ENCODE results near the gene UBE2F. TPM values are rescaled to one million over a fixed set of nuclear protein-coding genes. Genes with fewer than 3 reads are reported as not detected.

Gene UBE2F
- polyA plus RNA-seq, 3 donors, result 51.1 to 120 (median 117) TPM

- Histone ChIP-seq H3K27ac (ENCODE audit: low read depth in 1 of 2, low read length in 2 of 2) (no peak overlapping the region), H3K27me3 (ENCODE audit: control insufficient read depth in 2 of 2, insufficient read depth in 2 of 2, low read length in 2 of 2) (no peaks in the 10 kb centered on the region), H3K4me2 (replicated peaks; ENCODE audit: extremely low read depth, low read length, poor library complexity, severe bottlenecking) (no peak overlapping the region), H3K4me1 (ENCODE audit: control insufficient read depth in 1 of 2, insufficient read depth in 2 of 2, low read length in 2 of 2) (no peaks in the 10 kb centered on the region), H3K9ac (ENCODE audit: insufficient read depth, low read length, poor library complexity, severe bottlenecking) (no peak overlapping the region), H3K9me3 (replicated peaks in 1 of 2; ENCODE audit: control insufficient read depth in 1 of 2, insufficient read depth in 1 of 2, low read length in 2 of 2) (no peaks in the 10 kb centered on the region), H2AFZ (ENCODE audit: insufficient read depth, low read depth, low read length, poor library complexity, severe bottlenecking) (no peak overlapping the region), H3K79me2 (ENCODE audit: insufficient read depth, low read length) (peaks cover 5% of the 10 kb centered on the region), H3K4me3 (replicated peaks in 1 of 3; ENCODE audit: low read depth in 2 of 3, low read length in 3 of 3) (no peak overlapping the region), H3K36me3 (replicated peaks in 1 of 2; ENCODE audit: control insufficient read depth in 1 of 2, insufficient read depth in 2 of 2, low read length in 2 of 2) (peaks cover 17 to 69% of the 10 kb centered on the region in 2 donors), H4K20me1 (ENCODE audit: insufficient read depth, low read length) (peaks cover 78% of the 10 kb centered on the region)
- Mint-ChIP-seq H3K27me3 (ENCODE audit: low read depth in 3 of 3) (no peaks in the 10 kb centered on the region), H3K4me1 (peaks cover 11% of the 10 kb centered on the region), H3K27ac (no peak overlapping the region), H3K9me3 (no peaks in the 10 kb centered on the region), H3K4me3 (no peak overlapping the region), H3K36me3 (peaks cover 57 to 82% of the 10 kb centered on the region in 2 donors)
- intact Hi-C loops (cut with micrococcal nuclease), result no loop called here
- DNase-seq, result no peak
- WGBS (ENCODE audit: insufficient coverage), result 100% methylated on average over 1 of the region's 1 CpG
- TF ChIP-seq CTCF (IDR thresholded peaks at IDR 0.05), result no peak
These were observed 43.8 kb downstream of the UBE2F start for GRCh38 chr2:238010572-238010971.

- no peaks in the 10 kb centered on the region for H3K9me3 Mint-ChIP-seq
- H3K9me3 ChIP-seq (replicated peaks in 1 of 2; ENCODE audit: control insufficient read depth in 1 of 2, insufficient read depth in 1 of 2, low read length in 2 of 2), result no peaks in the 10 kb centered on the region
- H2AFZ ChIP-seq (ENCODE audit: insufficient read depth, low read depth, low read length, poor library complexity, severe bottlenecking), result no peak overlapping the region
- H3K27me3 Mint-ChIP-seq (ENCODE audit: low read depth in 3 of 3), result no peaks in the 10 kb centered on the region
- no peak overlapping the region for H3K4me3 ChIP-seq (replicated peaks in 1 of 3; ENCODE audit: low read depth in 2 of 3, low read length in 3 of 3)
- no peaks in the 10 kb centered on the region for H3K4me1 ChIP-seq (ENCODE audit: control insufficient read depth in 1 of 2, insufficient read depth in 2 of 2, low read length in 2 of 2)
- no peak overlapping the region for H3K4me3 Mint-ChIP-seq
- peaks cover 3% of the 10 kb centered on the region for H3K4me1 Mint-ChIP-seq
- peaks cover 64 to 84% of the 10 kb centered on the region in 2 donors for H3K36me3 Mint-ChIP-seq
- no peaks in the 10 kb centered on the region for H3K27me3 ChIP-seq (ENCODE audit: control insufficient read depth in 2 of 2, insufficient read depth in 2 of 2, low read length in 2 of 2)
- no peak overlapping the region for H3K27ac ChIP-seq (ENCODE audit: low read depth in 1 of 2, low read length in 2 of 2)
- no peak overlapping the region for H3K4me2 ChIP-seq (replicated peaks; ENCODE audit: extremely low read depth, low read length, poor library complexity, severe bottlenecking)
- H3K9ac ChIP-seq (ENCODE audit: insufficient read depth, low read length, poor library complexity, severe bottlenecking), result no peak overlapping the region
- peaks cover 71% of the 10 kb centered on the region for H4K20me1 ChIP-seq (ENCODE audit: insufficient read depth, low read length)
- peaks cover 32 to 86% of the 10 kb centered on the region in 2 donors for H3K36me3 ChIP-seq (replicated peaks in 1 of 2; ENCODE audit: control insufficient read depth in 1 of 2, insufficient read depth in 2 of 2, low read length in 2 of 2)
- no peak for DNase-seq
- TF ChIP-seq CTCF (IDR thresholded peaks at IDR 0.05), result no peak
- 100% methylated on average over 6 of the region's 7 CpGs for WGBS (ENCODE audit: insufficient coverage)
- H3K79me2 ChIP-seq (ENCODE audit: insufficient read depth, low read length), result peaks cover 2% of the 10 kb centered on the region
- H3K27ac Mint-ChIP-seq, result no peak overlapping the region
- intact Hi-C loops (cut with micrococcal nuclease), result no loop called here
These were observed 47.0 kb downstream of the UBE2F start for GRCh38 chr2:238013806-238014205.
